Stimulated activated CD8-positive, alpha-beta memory T cell treated with anti-CD3 and anti-CD28 coated beads, Interleukin-12 subunit alpha, Interleukin-12 subunit beta, amount 100 ng/mL, for 24 hours (primary cell): ENCODE results near the gene RIT2.

Experiments used
- DNase-seq: peaks from one replicate; pipeline ENCODE4 v3.0.0-alpha.2; 2020; ENCODE audit errors: extremely low read depth

The RIT2 gene

GRCh38 chr18:43081396-43081795 lies 34.1 kb downstream of the RIT2 start:
- DNase-seq = no peak

GRCh38 chr18:43080671-43081070 lies 34.8 kb downstream of the RIT2 start:
- DNase-seq = no peak

GRCh38 chr18:43079422-43079821 lies 36.1 kb downstream of the RIT2 start:
- no peak for DNase-seq

GRCh38 chr18:43078478-43079092 lies 36.9 kb downstream of the RIT2 start:
- DNase-seq = no peak

- DNase-seq = no peak
Measured at GRCh38 chr18:43077510-43078308, 37.8 kb downstream of the RIT2 start.

GRCh38 chr18:43073771-43074170 lies 41.7 kb downstream of the RIT2 start:
- no peak for DNase-seq

GRCh38 chr18:43068781-43069180 lies 46.7 kb downstream of the RIT2 start:
- DNase-seq = no peak

- DNase-seq = no peak
Measured at GRCh38 chr18:43067570-43067969, 47.9 kb downstream of the RIT2 start.

GRCh38 chr18:43061816-43062215 lies 53.7 kb downstream of the RIT2 start:
- DNase-seq = no peak

GRCh38 chr18:43061318-43061717 lies 54.2 kb downstream of the RIT2 start:
- no peak for DNase-seq

GRCh38 chr18:43060020-43060419 lies 55.5 kb downstream of the RIT2 start:
- DNase-seq = no peak

- DNase-seq = no peak
Measured at GRCh38 chr18:43054815-43055519, 60.5 kb downstream of the RIT2 start.

- DNase-seq = no peak
Measured at GRCh38 chr18:43049021-43049420, 66.5 kb downstream of the RIT2 start.

GRCh38 chr18:43046322-43046721 lies 69.2 kb downstream of the RIT2 start:
- DNase-seq = no peak

- DNase-seq = no peak
Measured at GRCh38 chr18:43043626-43044025, 71.9 kb downstream of the RIT2 start.

- no peak for DNase-seq
Measured at GRCh38 chr18:43040281-43040680, 75.2 kb downstream of the RIT2 start.

GRCh38 chr18:43034683-43035500 lies 80.6 kb downstream of the RIT2 start:
- no peak for DNase-seq

- no peak for DNase-seq
Measured at GRCh38 chr18:43031169-43031568, 84.3 kb downstream of the RIT2 start.

GRCh38 chr18:43029414-43029813 lies 86.1 kb downstream of the RIT2 start:
- no peak for DNase-seq

GRCh38 chr18:43022874-43023273 lies 92.6 kb downstream of the RIT2 start:
- DNase-seq = no peak

GRCh38 chr18:43017622-43018021 lies 97.9 kb downstream of the RIT2 start:
- DNase-seq = no peak

GRCh38 chr18:43013486-43013885 lies 102.0 kb downstream of the RIT2 start:
- DNase-seq = no peak
